Thyroid gland (tissue), 4 donors: ENCODE results near the gene ISM1. TPM values are rescaled to one million over a fixed set of nuclear protein-coding genes. Genes with fewer than 3 reads are reported as not detected.
A peak's percentile ranks its signal among the peaks of the same experiment; 100 is the strongest.

Source experiments
- DNase-seq, 2 donors: peaks; one replicate each; pipeline ENCODE4 v3.0.0-alpha.2; 2019
- H3K27ac ChIP-seq, 3 donors: fragments of 200-600 bp; sonication (generic); 1 replicate in 2 of 3; 2 replicates in 1 of 3; pipeline ENCODE4 v1.5.1; 2016 to 2019; ENCODE audit warnings: mild to moderate bottlenecking in 1 of 3, moderate library complexity in 1 of 3
- H3K27me3 ChIP-seq: fragments of 200-600 bp; sonication (generic); one replicate; pipeline ENCODE4 v1.5.1; 2019
- H3K36me3 ChIP-seq, 2 donors: fragments of 200-600 bp; sonication (generic); one replicate each; pipeline ENCODE4 v1.5.1; 2016 to 2019
- H3K4me1 ChIP-seq, 2 donors: fragments of 200-600 bp; sonication (generic); one replicate each; pipeline ENCODE4 v1.5.1; 2017 to 2019
- H3K4me3 ChIP-seq, 3 donors: fragments of 200-600 bp; sonication (generic); replicated peaks in 1 of 3; 1 replicate in 2 of 3; 2 replicates in 1 of 3; pipeline ENCODE4 v1.5.1; 2016; ENCODE audit warnings: mild to moderate bottlenecking in 1 of 3
- H3K9me3 ChIP-seq: fragments of 200-600 bp; sonication (generic); one replicate; pipeline ENCODE4 v1.5.1; 2017
- CTCF ChIP-seq, 6 experiments: fragments of 200-600 bp in 3 of 6; fragments of 450-650 bp in 3 of 6; sonication (generic) in 3 of 6; IDR thresholded peaks; one replicate each; pipeline ENCODE4 v1.5.1; 2016 to 2019; ENCODE audit warnings: antibody characterized with exemption in 6 of 6, mild to moderate bottlenecking in 2 of 6, inconsistent platforms in 1 of 6, moderate library complexity in 1 of 6
- POLR2A ChIP-seq, 2 donors: fragments of 450-650 bp; IDR thresholded peaks; one replicate each; pipeline ENCODE4 v1.6.1; 2017; ENCODE audit warnings: antibody characterized with exemption in 2 of 2, mild to moderate bottlenecking in 2 of 2, moderate library complexity in 1 of 2
- WGBS, 2 donors: methylation state at CpG; one replicate each; pipeline ENCODE4 v1.1.5; 2017; 5-methylcytosine and 5-hydroxymethylcytosine counted together
- intact Hi-C: fragments of 100-400 bp; cut with DNase I; formaldehyde crosslinking; loops from one replicate; pipeline ENCODE4 v1.15.1; 2023
- total RNA-seq, 4 donors: library from RNA; depleted of rRNA; stranded (reverse); fragments of >200 nt; gene quantifications; one replicate each; pipeline ENCODE4 v1.2.3, GENCODE V29; 2016

The ISM1 gene
- total RNA-seq, 4 donors from 2014 or later: 77.5 to 98.4 (median 83.7) TPM

DNA sequence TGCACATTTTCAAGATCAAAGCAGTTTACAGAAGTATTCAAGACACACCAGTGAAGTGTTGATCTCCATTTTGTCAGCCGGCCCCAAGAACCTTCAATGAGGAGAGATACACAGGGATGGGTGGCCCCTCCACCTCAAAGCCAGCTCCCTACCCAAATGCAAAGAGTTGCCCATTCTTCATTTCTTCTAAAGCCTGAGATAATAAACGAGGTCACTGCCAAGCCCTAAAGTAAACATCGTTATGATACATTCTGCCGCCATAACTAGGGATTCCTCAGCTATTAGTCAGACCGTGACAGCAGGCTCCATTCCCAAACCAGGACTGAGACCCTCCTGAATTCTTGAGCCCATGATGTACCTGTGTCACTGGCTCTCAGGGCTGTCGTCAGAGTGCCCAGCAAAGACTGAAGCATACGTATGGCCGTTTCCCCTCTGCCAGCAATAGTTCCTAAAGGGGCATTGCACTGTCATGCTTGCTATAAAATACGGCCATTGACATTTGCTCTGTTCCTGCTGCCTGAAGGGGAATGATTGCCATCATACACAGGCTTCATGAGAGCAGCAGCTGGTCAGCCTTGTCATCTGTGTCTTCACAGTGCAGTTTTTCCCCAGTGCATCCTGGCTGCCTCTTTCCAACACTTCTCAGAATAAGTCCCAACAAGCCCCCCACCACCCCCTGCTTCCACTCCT lies 41.7 kb downstream of the ISM1 start:
- Histone ChIP-seq H3K9me3 (no peaks in the 10 kb centered on the region), H3K36me3 (no peaks in the 10 kb centered on the region), H3K27me3 (no peaks in the 10 kb centered on the region), H3K4me1 (peaks cover 39 to 49% of the 10 kb centered on the region in 2 donors), H3K4me3 (no peak overlapping the region), H3K27ac (no peak overlapping the region)
- no peak for DNase-seq
- 77 to 86% methylated on average over 7 to 9 of the region's 9 CpGs for WGBS, 2 donors
- intact Hi-C loops: no loop called here
- TF ChIP-seq CTCF (IDR thresholded peaks at IDR 0.05): no peak
- TF ChIP-seq POLR2A (IDR thresholded peaks at IDR 0.05): no peak

GRCh38 chr20:13263451-13263850 lies 42.4 kb downstream of the ISM1 start:
- Histone ChIP-seq H3K36me3 (no peaks in the 10 kb centered on the region), H3K9me3 (no peaks in the 10 kb centered on the region), H3K27me3 (no peaks in the 10 kb centered on the region), H3K4me1 (peaks cover 39 to 52% of the 10 kb centered on the region in 2 donors), H3K27ac (no peak overlapping the region), H3K4me3 (no peak overlapping the region)
- TF ChIP-seq CTCF (IDR thresholded peaks at IDR 0.05): no peak
- no peak for TF ChIP-seq POLR2A (IDR thresholded peaks at IDR 0.05)
- DNase-seq: no peak
- WGBS, 2 donors: 79 to 81% methylated on average over 5 of the region's 5 CpGs
- intact Hi-C loops: no loop called here

GRCh38 chr20:13264907-13265306 lies 43.8 kb downstream of the ISM1 start:
- intact Hi-C loops: no loop called here
- peaks cover 34 to 51% of the 10 kb centered on the region in 2 donors for H3K4me1 ChIP-seq
- DNase-seq: no peak
- no peak overlapping the region for H3K27ac ChIP-seq
- no peak for TF ChIP-seq CTCF (IDR thresholded peaks at IDR 0.05)
- TF ChIP-seq POLR2A (IDR thresholded peaks at IDR 0.05): no peak
- no peaks in the 10 kb centered on the region for H3K36me3 ChIP-seq
- no peak overlapping the region for H3K4me3 ChIP-seq
- H3K27me3 ChIP-seq: no peaks in the 10 kb centered on the region
- H3K9me3 ChIP-seq: no peaks in the 10 kb centered on the region
- 95% methylated on average over 5 of the region's 5 CpGs for WGBS, 2 donors

DNA sequence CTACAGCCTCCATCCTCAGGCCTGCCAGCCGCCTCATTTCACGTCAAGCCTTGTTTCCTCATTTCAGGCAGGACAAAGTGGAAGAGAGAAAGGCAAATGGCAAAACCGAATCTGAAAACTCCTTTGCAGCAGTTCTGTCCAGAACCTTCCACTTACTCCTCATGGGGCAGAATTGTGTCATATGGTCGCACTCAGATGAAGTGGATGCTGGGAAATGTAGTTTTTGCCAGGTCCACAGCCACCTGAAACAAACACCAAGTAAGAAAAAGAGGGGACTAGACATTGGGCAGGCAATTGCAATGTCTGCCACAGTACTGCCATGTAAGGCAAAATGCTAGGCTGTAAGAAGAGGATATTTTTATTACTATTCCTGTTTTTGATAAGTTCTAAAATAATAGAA lies 44.9 kb downstream of the ISM1 start:
- no peak overlapping the region for H3K27ac ChIP-seq
- no peak overlapping the region for H3K4me3 ChIP-seq
- H3K27me3 ChIP-seq: no peaks in the 10 kb centered on the region
- peaks cover 24 to 41% of the 10 kb centered on the region in 2 donors for H3K4me1 ChIP-seq
- no peaks in the 10 kb centered on the region for H3K9me3 ChIP-seq
- 91 to 94% methylated on average over 4 of the region's 4 CpGs for WGBS, 2 donors
- intact Hi-C loops: no loop called here
- H3K36me3 ChIP-seq: peaks cover 0 to 5% of the 10 kb centered on the region in 2 donors
- TF ChIP-seq POLR2A (IDR thresholded peaks at IDR 0.05): no peak
- TF ChIP-seq CTCF (IDR thresholded peaks at IDR 0.05): no peak
- no peak for DNase-seq

DNA sequence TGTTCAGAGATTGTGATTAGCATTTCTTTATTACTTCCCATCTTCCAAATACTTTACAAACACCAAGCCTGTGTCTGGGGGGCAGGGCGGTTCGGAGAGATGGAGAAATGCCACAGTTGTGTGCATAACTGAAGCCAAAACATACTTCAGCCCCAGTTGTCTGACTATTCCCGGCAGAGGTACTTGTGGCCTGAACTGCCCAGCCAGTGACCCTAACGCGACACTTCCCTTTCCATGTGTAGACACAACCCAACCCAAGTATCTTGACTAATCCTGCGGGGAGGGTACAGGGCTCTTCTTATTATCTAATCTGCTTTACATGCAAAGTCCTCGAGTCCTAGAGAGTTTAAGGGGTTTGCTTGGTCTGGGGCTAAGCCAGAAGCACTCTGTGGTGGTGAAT lies 46.2 kb downstream of the ISM1 start:
- Histone ChIP-seq H3K9me3 (no peaks in the 10 kb centered on the region), H3K4me3 (no peak overlapping the region), H3K36me3 (peaks cover 0 to 11% of the 10 kb centered on the region in 2 donors), H3K27ac (no peak overlapping the region), H3K4me1 (peaks cover 14 to 28% of the 10 kb centered on the region in 2 donors), H3K27me3 (no peaks in the 10 kb centered on the region)
- intact Hi-C loops: no loop called here
- TF ChIP-seq CTCF (IDR thresholded peaks at IDR 0.05): no peak
- no peak for TF ChIP-seq POLR2A (IDR thresholded peaks at IDR 0.05)
- WGBS, 2 donors: 43 to 53% methylated on average over 7 of the region's 7 CpGs
- DNase-seq: peak; percentile 49 to 58
